ENCODE data around the gene FAM221B.

- TF ChIP-seq GATA3 (IDR thresholded peaks at IDR 0.05; ENCODE audit: low read depth, low read length) (no peak), GATA2 (IDR thresholded peaks at IDR 0.05; ENCODE audit: low read depth, low read length) (no peak)
These were observed 35.1 kb upstream of the FAM221B start for GRCh38 chr9:35863583-35863982.
